ENCODE data around the gene SORCS2. TPM values are rescaled to one million over a fixed set of nuclear protein-coding genes. Genes with fewer than 3 reads are reported as not detected.
A peak's percentile ranks its signal among the peaks of the same experiment; 100 is the strongest.

Gene SORCS2
- total RNA-seq, 2 experiments from 2014 or later = 0.03 TPM; not detected in 1

DNA sequence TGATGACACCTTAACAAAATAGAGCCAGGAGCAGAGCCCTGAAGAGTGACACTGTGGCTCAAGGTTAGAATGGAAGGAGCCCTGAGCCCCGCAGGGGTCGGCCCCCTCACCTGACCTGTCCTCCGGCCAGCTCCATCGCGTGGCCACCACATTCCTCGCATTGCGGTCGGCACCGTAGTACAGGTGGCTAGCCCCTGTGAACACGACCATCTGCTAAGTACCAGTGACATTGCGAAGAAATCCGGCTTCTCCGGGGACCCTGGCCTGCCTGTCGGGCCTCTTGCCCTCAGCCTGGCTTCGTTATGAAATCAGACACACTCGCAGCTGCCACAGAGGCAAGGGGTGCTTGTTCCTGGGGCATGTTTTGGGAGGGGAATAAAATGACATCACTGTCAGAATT, 568.4 kb downstream of the SORCS2 start:
- Histone ChIP-seq H3K4me3 (ENCODE audit: low read depth, low read length, poor library complexity, severe bottlenecking) (no peak overlapping the region), H3K4me2 (ENCODE audit: low read length) (no peak overlapping the region), H2AFZ (ENCODE audit: low read length) (no peak overlapping the region), H3K9me3 (ENCODE audit: low read length) (no peaks in the 10 kb centered on the region), H3K36me3 (ENCODE audit: insufficient read depth, low read length) (no peaks in the 10 kb centered on the region), H3K4me1 (ENCODE audit: insufficient read depth, low read length, poor library complexity, severe bottlenecking) (peaks cover 8% of the 10 kb centered on the region), H3K9me2 (ENCODE audit: insufficient read depth, low read length) (no peaks in the 10 kb centered on the region), H3K27ac (ENCODE audit: low read depth, low read length, poor library complexity, severe bottlenecking) (no peak overlapping the region), H4K20me1 (ENCODE audit: insufficient read depth, low read length) (no peaks in the 10 kb centered on the region), H3K79me2 (ENCODE audit: insufficient read depth, low read depth, low read length) (no peaks in the 10 kb centered on the region)
- TF ChIP-seq, protein P1, sequence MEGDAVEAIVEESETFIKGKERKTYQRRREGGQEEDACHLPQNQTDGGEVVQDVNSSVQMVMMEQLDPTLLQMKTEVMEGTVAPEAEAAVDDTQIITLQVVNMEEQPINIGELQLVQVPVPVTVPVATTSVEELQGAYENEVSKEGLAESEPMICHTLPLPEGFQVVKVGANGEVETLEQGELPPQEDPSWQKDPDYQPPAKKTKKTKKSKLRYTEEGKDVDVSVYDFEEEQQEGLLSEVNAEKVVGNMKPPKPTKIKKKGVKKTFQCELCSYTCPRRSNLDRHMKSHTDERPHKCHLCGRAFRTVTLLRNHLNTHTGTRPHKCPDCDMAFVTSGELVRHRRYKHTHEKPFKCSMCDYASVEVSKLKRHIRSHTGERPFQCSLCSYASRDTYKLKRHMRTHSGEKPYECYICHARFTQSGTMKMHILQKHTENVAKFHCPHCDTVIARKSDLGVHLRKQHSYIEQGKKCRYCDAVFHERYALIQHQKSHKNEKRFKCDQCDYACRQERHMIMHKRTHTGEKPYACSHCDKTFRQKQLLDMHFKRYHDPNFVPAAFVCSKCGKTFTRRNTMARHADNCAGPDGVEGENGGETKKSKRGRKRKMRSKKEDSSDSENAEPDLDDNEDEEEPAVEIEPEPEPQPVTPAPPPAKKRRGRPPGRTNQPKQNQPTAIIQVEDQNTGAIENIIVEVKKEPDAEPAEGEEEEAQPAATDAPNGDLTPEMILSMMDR (conservative IDR thresholded peaks at IDR 0.05; ENCODE audit: low read length) = no peak
- TF ChIP-seq EZH2phosphoT487 (IDR thresholded peaks at IDR 0.05; ENCODE audit: borderline replicate concordance, low read depth, low read length) = no peak
- intact Hi-C loops (cut with micrococcal nuclease; ENCODE audit: unreplicated experiment) = loop anchor here (1.0 kb wide), 1 partner anchor 42 kb away; no protein-coding TSS in a partner anchor
- DNase-seq (ENCODE audit: low spot score) = no peak
- no TSS peak for BruUV-seq (replicated peaks)
- POLR2A ChIA-PET = no interaction called here
- CTCF ChIA-PET (ENCODE audit: unreplicated experiment) = no interaction called here

DNA sequence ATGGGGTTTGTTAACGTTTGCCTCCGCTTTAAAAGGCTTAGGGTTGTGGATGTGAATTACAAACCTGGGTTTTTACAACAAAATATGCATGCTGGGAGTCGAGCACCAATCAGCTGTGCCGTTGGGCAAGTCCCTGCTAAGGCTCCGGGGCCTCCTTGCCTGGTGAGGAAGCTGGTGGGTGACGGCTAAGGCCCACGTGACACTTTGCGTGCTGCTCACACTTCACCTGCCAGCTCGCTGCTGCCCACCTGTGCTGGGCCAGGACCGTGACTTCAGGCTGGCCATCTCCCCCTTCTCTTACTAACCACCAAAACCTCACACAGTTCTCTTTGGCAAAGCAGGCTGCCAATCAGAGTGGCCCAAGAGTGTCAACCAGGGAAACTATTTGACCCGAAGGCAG, 569.0 kb downstream of the SORCS2 start:
- no peaks in the 10 kb centered on the region for H3K79me2 ChIP-seq (ENCODE audit: insufficient read depth, low read depth, low read length)
- peaks cover 8% of the 10 kb centered on the region for H3K4me1 ChIP-seq (ENCODE audit: insufficient read depth, low read length, poor library complexity, severe bottlenecking)
- DNase-seq (ENCODE audit: low spot score) = no peak
- no peak overlapping the region for H2AFZ ChIP-seq (ENCODE audit: low read length)
- TF ChIP-seq, protein P1 (conservative IDR thresholded peaks at IDR 0.05; ENCODE audit: low read length) = no peak
- no peak for TF ChIP-seq EZH2phosphoT487 (IDR thresholded peaks at IDR 0.05; ENCODE audit: borderline replicate concordance, low read depth, low read length)
- no peaks in the 10 kb centered on the region for H3K9me3 ChIP-seq (ENCODE audit: low read length)
- no peaks in the 10 kb centered on the region for H3K9me2 ChIP-seq (ENCODE audit: insufficient read depth, low read length)
- no TSS peak for BruUV-seq (replicated peaks)
- intact Hi-C loops (cut with micrococcal nuclease; ENCODE audit: unreplicated experiment) = loop anchor here (1.0 kb wide), 1 partner anchor 41 kb away; no protein-coding TSS in a partner anchor
- no peaks in the 10 kb centered on the region for H3K36me3 ChIP-seq (ENCODE audit: insufficient read depth, low read length)
- no peak overlapping the region for H3K4me3 ChIP-seq (ENCODE audit: low read depth, low read length, poor library complexity, severe bottlenecking)
- no peak overlapping the region for H3K27ac ChIP-seq (ENCODE audit: low read depth, low read length, poor library complexity, severe bottlenecking)
- POLR2A ChIA-PET = no interaction called here
- CTCF ChIA-PET (ENCODE audit: unreplicated experiment) = interaction anchor here (0.5 kb wide), 1 partner anchor 659 kb away, joined by 4 read pairs; no protein-coding TSS in a partner anchor
- H4K20me1 ChIP-seq (ENCODE audit: insufficient read depth, low read length) = no peaks in the 10 kb centered on the region
- no peak overlapping the region for H3K4me2 ChIP-seq (ENCODE audit: low read length)

DNA sequence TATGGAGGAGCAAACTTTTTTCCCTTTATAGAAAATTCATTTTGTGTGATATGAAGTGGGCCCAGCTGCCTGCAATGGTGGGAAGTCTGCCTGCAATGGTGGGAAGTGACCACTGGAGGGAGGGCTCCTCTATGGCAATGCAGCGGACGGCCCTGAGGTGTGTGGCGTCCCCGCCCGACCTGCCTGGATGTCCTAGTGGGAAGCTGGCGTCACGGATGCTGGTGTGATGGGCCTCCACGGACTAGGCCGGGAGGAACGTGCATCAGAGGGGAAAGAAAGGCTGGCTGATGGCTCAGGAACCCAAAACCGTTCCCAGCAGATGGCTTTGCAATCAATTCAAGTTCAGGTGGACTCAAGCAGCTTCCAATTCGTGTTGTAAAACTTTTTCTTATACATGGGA, 569.4 kb downstream of the SORCS2 start:
- TF ChIP-seq EZH2phosphoT487 (IDR thresholded peaks at IDR 0.05; ENCODE audit: borderline replicate concordance, low read depth, low read length) = no peak
- TF ChIP-seq, protein P1 (conservative IDR thresholded peaks at IDR 0.05; ENCODE audit: low read length) = peak; percentile 78
- H2AFZ ChIP-seq (ENCODE audit: low read length) = no peak overlapping the region
- POLR2A ChIA-PET = no interaction called here

More for the DNA sequence above, 569.4 kb downstream of the SORCS2 start:
- H3K4me3 ChIP-seq (ENCODE audit: low read depth, low read length, poor library complexity, severe bottlenecking) = no peak overlapping the region
- H3K9me2 ChIP-seq (ENCODE audit: insufficient read depth, low read length) = no peaks in the 10 kb centered on the region
- H3K9me3 ChIP-seq (ENCODE audit: low read length) = no peaks in the 10 kb centered on the region
- intact Hi-C loops (cut with micrococcal nuclease; ENCODE audit: unreplicated experiment) = loop anchor here (1.0 kb wide), 1 partner anchor 41 kb away; no protein-coding TSS in a partner anchor
- peaks cover 8% of the 10 kb centered on the region for H3K4me1 ChIP-seq (ENCODE audit: insufficient read depth, low read length, poor library complexity, severe bottlenecking)
- no TSS peak for BruUV-seq (replicated peaks)
- DNase-seq (ENCODE audit: low spot score) = peak; percentile 49
- no peaks in the 10 kb centered on the region for H3K79me2 ChIP-seq (ENCODE audit: insufficient read depth, low read depth, low read length)
- CTCF ChIA-PET (ENCODE audit: unreplicated experiment) = interaction anchor here (0.5 kb wide), 1 partner anchor 659 kb away, joined by 4 read pairs; no protein-coding TSS in a partner anchor
- no peak overlapping the region for H3K4me2 ChIP-seq (ENCODE audit: low read length)
- no peaks in the 10 kb centered on the region for H3K36me3 ChIP-seq (ENCODE audit: insufficient read depth, low read length)
- no peaks in the 10 kb centered on the region for H4K20me1 ChIP-seq (ENCODE audit: insufficient read depth, low read length)
- H3K27ac ChIP-seq (ENCODE audit: low read depth, low read length, poor library complexity, severe bottlenecking) = no peak overlapping the region

Data from OCI-LY7 (cell line).